NCI-H2029 (cell line): ENCODE results near the gene CEP78.
A peak's percentile ranks its signal among the peaks of the same experiment; 100 is the strongest.
"Not testable (repeated sequence)": the region's sequence is repeated elsewhere in the genome, so short reads cannot be mapped to it uniquely, and the experiment has no call there.

ENCODE experiments used
- DNase-seq: peaks from one replicate; lab custom pipeline; 2025; lab: John Stamatoyannopoulos, UW

The CEP78 gene, protein sequence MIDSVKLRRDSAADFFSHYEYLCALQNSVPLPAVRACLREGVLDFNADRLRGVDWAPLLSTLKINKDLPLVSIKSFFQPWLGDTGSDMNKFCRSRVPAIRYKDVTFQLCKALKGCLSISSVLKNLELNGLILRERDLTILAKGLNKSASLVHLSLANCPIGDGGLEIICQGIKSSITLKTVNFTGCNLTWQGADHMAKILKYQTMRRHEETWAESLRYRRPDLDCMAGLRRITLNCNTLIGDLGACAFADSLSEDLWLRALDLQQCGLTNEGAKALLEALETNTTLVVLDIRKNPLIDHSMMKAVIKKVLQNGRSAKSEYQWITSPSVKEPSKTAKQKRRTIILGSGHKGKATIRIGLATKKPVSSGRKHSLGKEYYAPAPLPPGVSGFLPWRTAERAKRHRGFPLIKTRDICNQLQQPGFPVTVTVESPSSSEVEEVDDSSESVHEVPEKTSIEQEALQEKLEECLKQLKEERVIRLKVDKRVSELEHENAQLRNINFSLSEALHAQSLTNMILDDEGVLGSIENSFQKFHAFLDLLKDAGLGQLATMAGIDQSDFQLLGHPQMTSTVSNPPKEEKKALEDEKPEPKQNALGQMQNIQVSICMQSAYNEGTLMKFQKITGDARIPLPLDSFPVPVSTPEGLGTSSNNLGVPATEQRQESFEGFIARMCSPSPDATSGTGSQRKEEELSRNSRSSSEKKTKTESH

DNA sequence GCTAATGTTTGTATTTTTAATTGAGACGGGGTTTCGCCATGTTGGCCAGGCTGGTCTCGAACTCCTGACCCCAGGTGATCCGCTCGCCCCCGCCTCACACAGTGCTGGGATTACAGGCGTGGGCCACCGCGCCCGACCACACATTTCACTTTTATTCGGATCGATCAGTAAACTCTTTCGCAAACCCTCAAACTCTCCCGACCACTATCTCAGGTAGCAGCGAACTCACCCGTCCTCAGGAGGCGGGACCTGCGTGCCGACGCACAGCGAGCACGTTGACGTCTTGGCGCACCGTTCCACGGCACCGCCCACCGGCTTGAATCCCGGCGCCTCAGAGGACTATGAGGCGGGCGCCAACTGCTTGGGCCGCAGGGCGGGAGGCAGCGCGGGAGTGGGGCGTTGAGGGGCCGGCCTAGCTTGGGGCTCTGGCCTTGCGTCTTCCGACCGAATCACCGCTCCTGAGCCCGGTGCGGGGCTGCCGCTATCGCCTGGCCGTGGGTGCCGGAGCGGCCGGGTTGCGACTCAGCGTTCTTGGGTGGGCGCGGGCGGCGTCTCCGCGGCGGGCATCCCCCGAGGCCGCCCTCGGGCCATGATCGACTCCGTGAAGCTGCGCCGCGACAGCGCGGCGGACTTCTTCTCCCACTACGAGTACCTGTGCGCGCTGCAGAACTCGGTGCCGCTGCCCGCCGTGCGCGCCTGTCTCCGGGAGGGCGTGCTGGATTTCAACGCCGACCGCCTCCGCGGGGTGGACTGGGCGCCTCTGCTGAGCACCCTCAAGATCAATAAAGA, at the start of gene CEP78:
TSS of gene CEP78 (plus strand) at position 314 of the 789 bp plus-strand sequence. CDS start at position 590, 276 bp downstream.
- DNase-seq, result peak; percentile 94

DNA sequence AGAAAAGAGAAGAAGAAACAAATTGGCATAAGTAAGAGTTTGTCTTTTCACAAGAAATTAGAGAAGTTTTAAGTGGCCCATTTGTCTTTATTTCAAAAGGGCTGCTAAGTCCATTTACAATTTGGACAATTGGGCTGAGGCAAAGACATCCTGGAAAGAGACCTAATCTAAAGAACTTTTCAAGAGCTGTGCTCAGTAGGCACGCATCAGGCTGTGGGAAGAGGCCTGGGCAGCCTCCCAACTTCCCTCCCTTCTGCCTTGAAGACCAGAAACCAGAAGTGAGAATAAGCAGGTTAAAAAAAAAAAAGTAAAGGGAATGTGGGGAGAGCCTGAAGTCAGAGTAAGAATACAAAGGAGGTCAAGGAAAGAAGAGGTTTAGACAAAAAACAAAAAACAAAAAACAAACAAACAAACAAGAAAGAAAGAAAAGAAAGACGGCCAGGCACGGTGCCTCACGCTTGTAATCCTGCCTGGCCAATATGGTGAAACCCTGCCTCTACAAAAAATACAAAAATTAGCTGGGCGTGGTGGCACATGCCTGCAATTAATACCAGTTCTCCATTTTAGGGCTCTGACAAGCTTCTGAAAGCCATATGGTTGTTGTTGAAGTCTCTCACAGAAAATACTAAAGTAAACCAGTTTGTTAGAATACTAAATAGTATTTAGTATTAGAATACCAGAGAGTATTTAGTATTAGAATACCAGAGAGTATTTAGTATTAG, 48.0 kb upstream of the CEP78 start:
- no peak for DNase-seq

DNA sequence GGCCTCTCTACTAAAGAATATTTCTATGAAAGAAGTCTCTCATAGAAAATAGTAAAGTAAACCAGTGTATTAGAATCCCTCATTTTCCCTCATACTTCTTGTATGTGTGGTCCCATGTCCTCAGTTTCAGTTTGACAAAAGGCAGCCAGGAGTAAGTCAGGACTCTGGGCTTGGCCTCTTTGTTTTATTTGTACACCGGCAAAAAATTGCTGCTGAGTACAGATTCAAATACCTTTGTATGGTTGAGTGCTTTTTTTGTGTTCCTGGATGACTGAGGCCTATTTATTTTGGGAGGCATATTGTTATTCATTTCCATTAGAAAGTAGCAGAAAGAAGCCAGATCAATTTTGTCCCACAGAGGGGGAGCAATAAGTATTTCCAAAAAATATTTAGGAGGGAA, 47.3 kb upstream of the CEP78 start:
- DNase-seq, result no peak

DNA sequence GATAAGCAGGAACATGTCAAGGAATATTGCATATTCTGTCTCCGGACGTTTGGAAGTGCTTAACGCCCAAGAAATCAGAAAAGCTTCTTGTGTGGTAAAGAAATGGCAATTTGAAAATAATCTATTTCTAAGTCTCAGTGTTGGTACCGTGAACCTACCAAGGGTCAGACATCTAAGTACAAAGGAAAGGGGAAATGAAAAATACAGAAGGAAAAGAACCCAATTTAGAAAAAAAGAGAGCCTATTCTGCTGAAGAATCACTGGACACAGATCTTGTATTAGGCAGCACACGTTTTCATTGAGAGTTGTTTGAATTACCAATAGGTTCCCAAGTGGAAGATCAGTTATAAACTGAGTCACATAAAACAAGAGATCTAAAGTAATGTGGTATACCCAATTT, 46.9 kb upstream of the CEP78 start:
- no peak for DNase-seq

DNA sequence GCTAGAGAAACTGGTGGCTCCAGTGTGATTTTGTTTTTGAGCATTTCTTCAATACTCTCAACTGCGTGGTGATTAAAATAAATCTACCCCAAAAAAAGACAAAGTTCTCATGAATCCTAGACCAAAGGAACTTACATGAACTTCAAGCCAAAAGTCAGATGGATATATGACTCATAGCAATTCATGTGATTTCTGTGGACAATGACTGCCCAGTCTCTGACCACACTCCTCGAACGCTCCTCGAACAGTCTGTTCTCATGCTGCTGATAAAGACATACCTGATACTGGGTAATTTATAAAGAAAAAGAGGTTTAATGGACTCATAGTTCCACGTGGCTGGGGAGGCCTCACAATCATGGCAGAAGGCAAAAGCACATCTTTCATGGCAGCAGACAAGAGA, 46.4 kb upstream of the CEP78 start:
- DNase-seq, result no peak

DNA sequence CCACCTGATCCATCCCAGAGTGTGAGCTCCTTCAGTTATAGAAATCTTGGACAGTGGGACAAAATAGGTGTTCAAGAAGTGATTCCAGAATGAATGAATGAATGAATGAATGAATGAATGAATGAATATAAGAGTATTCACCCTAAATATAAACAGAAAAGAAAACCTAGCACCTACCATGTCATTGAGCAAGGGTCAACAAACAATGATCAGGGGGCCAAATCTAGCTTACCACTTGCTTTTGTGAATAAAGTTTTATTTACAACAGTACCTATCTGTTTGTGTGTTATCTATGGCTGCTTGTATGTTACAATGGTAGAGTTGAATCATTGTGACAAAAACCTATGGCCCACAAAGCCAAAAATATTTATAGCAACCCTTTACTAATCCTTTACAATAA, 43.9 kb upstream of the CEP78 start:
- no peak for DNase-seq

DNA sequence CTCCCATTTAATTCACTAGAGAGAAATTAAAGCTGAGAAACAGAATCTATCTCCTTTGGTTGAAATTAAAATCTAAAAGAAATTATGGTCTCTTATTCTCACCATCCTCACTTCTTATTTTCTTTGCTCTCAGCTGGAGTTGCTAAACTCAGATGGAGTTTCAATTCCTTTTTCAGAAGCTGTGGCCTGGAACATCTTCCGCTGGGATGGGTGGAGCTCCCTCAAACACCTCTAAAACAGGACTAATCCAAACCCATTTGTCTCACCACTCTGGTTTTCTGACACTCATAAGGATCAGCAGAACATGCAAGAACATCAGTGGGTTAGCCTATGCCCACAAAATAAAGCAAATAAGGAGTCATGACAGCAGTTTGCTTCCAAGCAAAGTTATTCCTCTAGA, 39.6 kb upstream of the CEP78 start:
- DNase-seq, result no peak

DNA sequence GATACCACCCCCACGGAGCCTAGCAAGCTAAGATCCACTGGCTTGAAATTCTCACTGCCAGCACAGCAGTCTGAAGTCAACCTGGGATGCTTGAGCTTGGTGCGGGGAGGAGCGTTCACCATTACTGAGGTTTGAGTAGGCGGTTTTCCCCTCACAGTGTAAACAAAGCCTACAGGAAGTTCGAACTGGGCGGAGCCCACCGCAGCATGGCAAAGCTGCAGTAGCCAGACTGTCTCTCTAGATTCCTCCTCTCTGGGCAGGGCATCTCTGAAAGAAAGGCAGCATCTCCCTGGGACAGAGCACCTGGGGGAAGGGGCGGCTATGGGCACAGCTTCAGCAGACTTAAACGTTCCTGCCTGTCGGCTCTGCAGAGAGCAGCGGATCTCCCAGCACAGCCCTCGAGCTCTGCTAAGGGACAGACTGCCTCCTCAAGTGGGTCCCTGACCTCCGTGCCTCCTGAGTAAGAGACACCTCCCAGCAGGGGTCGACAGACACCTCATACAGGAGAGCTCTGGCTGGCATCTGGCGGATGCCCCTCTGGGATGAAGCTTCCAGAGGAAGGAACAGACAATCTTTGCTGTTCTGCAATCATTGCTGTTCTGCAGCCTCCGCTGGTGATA, 34.6 kb upstream of the CEP78 start:
- DNase-seq, result peak; percentile 41

DNA sequence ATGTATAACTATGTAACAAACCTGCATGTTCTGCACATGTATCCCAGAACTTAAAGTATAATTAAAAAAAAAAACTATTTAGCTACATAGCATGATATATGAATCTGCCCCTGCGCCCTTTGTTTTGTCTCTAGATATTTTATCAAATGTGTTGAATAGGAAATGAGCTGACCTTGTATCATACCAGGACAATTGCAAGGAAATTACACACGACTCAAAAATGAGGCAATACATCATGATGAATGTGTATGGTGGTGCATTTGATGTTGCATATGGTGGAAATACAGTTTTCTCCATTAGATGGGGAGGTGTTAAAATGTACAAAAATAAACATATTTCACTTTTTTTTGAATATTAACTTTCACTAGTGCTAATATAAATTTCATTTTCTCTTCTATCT, 28.6 kb upstream of the CEP78 start:
- DNase-seq, result no peak

DNA sequence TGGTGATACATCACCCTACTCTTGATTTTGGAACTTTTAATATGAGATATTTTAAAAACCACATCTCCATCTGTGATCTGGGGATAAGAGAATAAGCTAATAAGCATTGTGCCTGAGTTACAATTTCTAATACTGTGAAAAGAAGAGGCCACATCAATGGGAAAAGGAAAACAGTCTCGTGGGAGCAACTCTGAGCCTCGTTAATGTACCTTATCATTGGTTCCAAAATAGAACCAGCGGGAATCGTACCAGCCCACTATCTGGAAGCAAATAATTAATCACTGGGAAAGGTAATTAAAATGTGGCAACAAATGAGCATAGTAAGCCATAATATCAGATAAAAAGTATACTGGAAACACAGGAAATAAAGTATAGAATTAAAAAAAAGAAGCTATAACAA, 28.0 kb upstream of the CEP78 start:
- no peak for DNase-seq

DNA sequence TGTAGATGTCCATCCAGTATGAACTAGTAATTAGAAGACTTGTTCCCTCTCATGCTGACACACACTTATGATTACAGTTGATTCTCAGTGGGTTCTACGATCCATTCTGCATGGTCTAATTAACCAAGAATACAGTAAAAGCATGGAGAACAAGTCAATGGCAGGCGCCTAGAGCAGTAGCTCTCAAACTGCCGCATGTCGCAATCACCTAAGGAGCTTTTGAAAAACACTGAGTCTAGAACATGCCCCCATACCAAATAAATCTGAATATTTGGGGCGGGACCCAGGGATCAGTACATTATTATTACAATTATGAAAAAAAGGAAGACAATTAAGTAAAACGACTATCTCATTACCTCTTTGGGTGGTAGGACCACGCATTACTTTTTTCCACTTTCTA, 26.7 kb upstream of the CEP78 start:
- DNase-seq, result no peak

DNA sequence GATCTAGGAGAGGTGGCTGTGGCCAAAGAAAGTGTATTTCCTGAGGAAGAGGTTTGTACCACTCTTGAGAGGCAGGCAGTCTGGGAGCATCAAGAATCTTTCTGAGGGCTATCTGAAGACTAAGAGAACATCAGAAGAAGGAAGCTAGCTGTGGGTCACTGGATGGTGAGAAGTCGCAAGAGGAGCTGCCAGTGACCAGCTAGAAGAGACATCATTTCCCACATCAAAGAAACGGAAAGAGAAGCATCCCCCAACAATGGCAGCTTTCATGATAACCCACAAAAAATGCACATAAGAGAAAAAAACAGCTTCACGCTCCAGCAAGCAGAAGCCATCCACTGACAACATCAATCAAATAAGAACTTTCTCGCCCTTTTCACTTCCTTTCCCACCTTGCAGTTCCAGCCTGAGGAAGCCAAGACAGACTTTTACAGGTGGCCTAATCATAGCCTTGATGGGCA, 25.0 kb upstream of the CEP78 start:
- DNase-seq, result no peak

DNA sequence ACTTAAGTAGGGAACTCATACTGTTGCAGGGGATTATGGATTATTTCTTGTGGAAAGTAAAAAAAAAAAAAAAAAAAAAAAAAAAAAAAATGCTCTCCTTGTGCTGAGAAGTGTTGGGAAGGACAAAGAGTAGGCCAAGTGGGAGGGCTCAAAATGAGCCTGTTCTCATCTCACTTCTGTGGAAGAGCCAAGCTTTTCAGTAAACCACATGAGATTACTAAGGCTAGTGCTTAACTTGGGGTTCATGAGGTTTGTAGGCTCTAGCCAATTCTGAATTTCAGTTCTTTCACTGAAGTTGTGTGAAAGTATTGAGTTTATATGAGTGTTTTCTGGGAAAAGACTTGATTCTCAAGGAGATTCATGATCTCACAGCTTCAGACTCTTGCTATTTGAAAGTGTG, 23.0 kb upstream of the CEP78 start:
- no peak for DNase-seq

DNA sequence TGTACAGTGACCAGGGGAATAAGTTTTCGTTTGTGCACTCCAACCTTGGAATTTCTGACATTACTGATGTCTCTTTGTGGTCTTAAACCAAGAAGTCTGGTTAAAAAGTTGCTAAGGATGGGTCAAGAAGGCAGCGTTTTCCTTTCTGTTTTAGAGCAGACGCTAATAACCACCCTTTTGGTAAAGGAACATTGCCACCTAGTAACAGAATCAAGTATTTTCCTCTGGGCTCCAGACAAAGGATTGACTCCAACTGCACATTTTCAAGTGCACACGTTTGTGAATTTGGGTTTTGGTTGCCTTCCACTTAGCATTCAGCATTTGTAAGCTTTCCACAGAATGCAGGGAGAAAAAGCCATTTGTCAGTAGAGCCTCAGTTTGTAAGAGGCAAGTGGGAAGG, 22.2 kb upstream of the CEP78 start:
- no peak for DNase-seq

DNA sequence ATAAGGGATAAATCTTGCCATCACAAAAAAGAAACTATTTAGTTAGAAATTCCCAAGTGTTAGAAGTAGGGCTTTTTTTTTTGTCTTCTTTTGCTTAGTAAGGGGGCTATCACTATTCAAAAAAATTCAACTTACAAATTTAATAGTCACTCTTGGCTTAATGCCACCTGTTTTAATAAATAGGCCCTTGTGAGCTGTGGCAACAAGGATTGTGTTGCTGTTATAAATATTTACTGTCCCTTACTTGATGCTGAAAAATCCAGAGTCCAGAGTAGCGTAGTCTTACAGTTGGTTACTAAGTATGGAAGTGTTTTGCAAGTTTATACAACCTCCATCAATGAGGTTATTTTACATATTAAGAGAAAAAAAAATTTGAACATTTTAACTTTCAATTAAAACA, 21.4 kb upstream of the CEP78 start:
- no peak for DNase-seq

DNA sequence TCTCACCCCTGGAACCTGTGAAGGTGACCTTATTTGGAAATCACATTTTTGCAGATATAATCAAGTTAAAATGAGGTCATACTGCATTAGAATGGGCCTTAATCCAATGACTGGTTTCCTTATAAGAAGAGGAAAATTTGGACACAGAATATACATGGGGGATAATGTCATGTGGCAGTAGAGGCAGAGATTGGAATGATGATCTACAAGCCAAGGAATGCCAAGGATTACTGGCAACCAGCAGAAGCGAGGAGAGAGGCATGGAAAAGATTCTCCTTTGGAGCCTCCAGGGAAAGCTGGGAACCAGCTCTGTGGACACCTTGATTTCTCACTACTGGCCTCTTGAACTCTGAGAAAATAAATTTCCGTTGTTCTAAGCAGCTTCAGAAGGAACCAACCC, 20.2 kb upstream of the CEP78 start:
- DNase-seq, result no peak

DNA sequence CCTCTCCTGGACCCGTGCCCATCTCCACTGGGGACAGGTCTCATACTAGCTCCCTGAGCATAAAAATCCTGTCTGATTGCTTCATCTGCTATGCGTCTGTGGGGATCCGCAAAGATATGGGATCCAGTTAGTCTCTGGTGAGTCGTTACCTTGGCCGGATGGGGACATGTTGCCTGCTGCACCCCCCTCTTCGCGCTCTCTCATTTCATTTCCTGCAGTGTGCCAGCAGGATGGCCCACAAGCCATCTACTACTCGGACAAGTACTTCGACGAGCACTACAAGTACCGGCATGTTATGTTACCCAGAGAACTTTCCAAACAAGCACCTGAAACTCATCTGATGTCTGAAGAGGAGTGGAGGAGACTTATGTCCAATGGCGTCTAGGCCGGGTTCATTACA, 17.0 kb upstream of the CEP78 start:
- DNase-seq, result no peak

DNA sequence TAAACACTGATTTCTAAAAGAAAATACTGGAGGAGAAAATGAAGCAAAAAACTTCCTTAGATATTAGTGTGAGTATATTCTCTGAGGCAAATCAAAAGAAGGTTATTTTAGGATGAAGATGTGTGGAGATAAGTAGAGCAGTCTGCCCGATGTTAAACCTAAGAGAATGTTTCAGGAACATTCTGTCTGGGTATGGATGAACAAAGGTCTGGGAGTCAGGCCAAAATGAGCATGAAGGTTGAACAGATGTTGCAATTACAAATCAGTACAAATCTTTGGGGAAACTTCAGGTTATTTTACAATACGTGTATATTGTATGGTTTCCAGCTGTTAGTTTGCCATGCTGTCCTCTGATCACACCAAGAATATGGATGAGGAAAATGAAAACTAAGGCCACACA, 14.4 kb upstream of the CEP78 start:
- no peak for DNase-seq

DNA sequence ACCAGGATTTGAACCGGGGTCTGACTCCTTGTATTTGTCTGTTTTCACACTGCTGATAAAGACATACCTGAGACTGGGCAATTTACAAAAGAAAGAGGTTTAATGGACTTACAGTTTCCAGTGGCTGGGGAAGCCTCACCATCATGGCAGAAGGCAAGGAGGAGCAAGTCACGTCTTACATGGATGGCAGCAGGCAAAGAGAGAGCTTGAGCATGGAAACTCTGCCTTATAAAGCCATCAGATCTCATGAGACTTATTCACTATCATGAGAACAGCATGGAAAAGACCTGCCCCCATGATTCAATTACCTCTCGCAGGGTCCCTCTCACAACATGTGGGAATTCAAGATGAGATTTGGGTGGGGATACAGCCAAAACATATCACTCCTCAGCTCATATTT, 14.0 kb upstream of the CEP78 start:
- DNase-seq, result not testable (repeated sequence)

DNA sequence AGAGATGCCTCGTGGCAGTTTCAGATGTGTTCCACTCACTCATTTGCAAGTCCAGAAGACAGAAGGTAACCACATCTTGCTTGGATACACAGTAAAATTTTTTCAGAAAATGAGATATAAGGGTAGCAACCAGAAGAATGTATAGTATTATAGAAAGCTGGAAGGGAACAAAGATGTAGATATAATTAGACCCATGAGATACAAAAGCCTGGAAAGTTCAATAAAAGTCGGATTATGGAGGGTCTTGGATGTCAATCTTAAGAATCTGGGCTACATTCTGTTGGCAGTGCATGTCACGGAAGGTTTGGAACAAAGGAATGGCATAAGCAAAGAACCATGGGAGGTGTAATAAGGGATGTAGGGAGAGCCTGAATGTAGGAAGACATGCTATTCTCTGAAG, 5.1 kb upstream of the CEP78 start:
- DNase-seq, result no peak

DNA sequence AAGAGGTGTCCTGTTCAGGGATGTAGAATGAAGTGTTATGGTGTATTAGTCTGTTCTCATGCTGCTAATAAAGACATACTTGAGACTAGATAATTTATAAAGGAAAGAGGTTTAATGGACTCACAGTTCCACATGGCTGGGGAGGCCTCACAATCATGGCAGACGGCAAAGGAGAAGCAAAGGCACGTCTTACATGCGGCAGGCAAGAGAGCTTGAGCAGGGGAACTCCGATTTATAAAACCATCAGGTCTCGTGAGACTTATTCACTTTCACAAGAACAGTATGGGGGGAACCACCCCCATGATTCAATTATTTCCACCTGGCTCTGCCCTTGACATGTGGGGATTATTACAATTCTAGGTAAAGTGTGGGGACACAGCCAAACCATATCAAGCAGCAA, 3.4 kb upstream of the CEP78 start:
- not testable (repeated sequence) for DNase-seq

DNA sequence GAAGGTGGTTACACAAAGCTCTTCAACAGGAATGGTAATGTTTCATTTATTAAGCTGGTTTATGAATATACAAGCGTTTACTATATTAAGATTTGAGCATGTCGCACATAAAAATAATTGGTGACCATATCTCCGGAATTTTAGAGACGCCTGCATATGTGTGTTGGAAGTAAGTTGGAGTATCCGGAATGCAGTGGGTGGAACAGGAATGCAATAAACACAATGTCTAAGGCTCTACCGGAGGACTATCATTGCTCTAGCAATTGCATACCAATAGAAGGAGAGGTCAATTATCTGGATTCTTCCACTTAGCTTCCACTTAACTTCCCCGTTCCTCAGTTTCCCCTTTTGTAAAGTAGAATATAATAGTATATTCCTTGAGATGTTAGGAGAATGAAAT, 1.1 kb upstream of the CEP78 start:
- no peak for DNase-seq
